Transverse colon (tissue), 3 donors: Measurements from ENCODE around the gene GNG4.

Experiments
- POLR2A ChIP-seq: fragments of 450-650 bp; IDR thresholded peaks from one replicate; pipeline ENCODE4 v1.6.1; 2016; ENCODE audit warnings: antibody characterized with exemption, mild to moderate bottlenecking, moderate library complexity
- TF ChIP-seq, protein P1 (sequence below), 5 experiments: fragments of 200-600 bp in 3 of 5; fragments of 450-650 bp in 2 of 5; sonication (generic) in 3 of 5; IDR thresholded peaks; 1 replicate in 2 of 5; 2 replicates in 3 of 5; pipeline ENCODE4 v1.5.1; 2016 to 2017; ENCODE audit warnings: antibody characterized with exemption in 5 of 5, inconsistent platforms in 3 of 5, mild to moderate bottlenecking in 2 of 5, moderate library complexity in 1 of 5

DNA sequence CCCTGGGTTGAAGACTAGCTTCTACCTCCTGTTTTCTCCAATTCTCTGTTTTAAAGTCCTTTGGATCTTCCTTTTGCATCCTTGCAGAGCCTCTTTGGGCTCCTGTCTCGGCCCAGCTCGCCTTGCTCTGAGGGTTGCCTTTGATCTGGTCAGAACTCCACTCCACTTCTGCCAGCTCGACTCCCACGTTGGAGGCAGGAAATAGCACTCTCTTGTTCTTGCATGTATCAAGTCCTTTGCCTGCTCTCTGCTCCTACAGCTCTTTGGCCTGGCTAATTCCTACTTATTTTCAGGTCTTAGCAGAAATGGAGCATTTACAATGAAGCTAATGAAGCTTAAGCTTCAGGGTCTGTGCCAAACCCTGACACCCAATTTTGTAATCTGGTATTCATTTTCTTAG lies 124.3 kb downstream of the GNG4 start:
- no peak for TF ChIP-seq POLR2A
- TF ChIP-seq, protein P1, sequence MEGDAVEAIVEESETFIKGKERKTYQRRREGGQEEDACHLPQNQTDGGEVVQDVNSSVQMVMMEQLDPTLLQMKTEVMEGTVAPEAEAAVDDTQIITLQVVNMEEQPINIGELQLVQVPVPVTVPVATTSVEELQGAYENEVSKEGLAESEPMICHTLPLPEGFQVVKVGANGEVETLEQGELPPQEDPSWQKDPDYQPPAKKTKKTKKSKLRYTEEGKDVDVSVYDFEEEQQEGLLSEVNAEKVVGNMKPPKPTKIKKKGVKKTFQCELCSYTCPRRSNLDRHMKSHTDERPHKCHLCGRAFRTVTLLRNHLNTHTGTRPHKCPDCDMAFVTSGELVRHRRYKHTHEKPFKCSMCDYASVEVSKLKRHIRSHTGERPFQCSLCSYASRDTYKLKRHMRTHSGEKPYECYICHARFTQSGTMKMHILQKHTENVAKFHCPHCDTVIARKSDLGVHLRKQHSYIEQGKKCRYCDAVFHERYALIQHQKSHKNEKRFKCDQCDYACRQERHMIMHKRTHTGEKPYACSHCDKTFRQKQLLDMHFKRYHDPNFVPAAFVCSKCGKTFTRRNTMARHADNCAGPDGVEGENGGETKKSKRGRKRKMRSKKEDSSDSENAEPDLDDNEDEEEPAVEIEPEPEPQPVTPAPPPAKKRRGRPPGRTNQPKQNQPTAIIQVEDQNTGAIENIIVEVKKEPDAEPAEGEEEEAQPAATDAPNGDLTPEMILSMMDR (IDR thresholded peaks at IDR 0.05), result no peak
